GM20000 (cell line): ENCODE results near the gene UBXN6.

Source experiments
- DNase-seq: peaks from one replicate; pipeline ENCODE4 v3.0.0; 2012; ENCODE audit warnings: low spot score
- CTCF ChIP-seq: IDR thresholded peaks from 2 replicates; pipeline ENCODE4 v1.5.1; 2012; ENCODE audit warnings: mild to moderate bottlenecking, control low read depth; ENCODE audit errors: extremely low read depth, missing control alignments

UBXN6 gene

DNA sequence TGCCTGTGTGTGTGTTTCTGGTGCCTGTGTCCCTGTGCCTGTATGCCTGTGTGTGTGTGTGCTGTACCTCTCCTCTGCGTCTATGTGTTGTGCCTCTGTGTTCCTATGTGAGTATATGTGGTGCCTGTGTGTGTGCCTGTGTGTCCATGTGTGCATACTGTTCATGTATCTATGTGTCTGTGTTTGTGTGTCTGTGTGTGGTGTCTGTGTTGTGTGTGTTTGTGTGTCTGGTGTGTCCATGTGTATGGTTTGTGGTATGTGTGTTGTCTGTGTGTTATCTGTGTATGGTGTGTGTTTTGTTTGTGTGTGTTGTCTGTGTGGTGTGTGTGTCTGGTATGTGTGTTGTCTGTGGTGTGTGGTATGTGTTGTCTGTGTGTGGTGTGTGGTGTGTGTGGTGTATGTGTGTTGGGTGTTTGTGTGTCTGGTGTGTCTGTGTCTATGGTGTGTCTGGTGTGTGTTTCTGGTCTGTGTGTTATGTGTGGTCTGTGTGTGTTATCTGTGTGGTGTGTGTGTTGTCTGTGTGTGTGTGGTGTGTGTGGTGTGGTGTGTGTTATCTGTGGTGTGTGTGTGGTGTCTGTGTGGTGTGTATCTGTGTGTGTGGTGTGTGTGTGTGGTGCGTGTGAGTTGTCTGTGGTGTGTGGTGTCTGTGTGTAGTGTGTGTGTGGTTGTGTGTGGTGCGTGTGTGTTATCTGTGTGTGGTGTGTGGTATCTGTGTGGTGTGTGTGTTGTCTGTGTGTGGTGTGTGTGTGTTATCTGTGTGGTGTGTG, 34.9 kb upstream of the UBXN6 start:
- no peak for TF ChIP-seq CTCF
- DNase-seq: no peak

- no peak for TF ChIP-seq CTCF
- no peak for DNase-seq
These were observed 33.9 kb upstream of the UBXN6 start for GRCh38 chr19:4491446-4491845.

DNA sequence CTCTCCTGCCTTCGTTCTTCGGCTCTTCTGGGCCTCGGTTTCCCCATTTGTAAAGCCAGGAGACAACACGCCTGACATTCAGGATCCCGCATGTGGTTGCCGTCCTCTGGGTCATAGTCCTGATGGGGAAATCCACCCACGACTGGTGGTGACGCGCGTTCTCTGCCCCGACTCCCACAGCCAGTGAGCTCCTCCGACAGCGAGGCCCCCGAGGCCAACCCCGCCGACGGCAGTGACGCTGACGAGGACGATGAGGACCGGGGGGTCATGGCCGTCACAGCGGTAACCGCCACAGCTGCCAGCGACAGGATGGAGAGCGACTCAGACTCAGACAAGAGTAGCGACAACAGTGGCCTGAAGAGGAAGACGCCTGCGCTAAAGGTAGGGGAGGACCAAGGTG, 30.9 kb upstream of the UBXN6 start:
- no peak for DNase-seq
- TF ChIP-seq CTCF: no peak

- no peak for DNase-seq
- TF ChIP-seq CTCF: no peak
These were observed 30.0 kb upstream of the UBXN6 start for GRCh38 chr19:4487572-4487971.

DNA sequence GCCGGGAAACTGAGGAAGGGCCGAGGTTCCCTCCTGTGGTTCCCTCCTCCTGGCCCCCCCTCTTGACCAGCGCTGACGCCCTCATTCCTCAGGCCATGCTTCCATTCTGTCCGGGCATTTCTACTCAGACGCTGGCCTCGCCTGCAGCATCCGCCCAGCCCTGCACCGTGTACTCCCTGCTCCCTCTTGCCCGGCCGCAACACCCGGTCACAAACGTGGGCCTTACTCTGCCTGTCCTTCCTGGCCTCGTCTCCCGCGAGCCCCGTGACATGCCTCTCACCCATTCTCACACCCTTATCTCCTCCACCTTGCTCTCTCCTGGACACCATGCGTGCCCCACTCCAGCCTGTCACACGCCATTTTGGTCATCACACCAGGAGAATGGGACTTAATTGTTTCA, 25.8 kb upstream of the UBXN6 start:
- no peak for TF ChIP-seq CTCF
- DNase-seq: no peak

DNA sequence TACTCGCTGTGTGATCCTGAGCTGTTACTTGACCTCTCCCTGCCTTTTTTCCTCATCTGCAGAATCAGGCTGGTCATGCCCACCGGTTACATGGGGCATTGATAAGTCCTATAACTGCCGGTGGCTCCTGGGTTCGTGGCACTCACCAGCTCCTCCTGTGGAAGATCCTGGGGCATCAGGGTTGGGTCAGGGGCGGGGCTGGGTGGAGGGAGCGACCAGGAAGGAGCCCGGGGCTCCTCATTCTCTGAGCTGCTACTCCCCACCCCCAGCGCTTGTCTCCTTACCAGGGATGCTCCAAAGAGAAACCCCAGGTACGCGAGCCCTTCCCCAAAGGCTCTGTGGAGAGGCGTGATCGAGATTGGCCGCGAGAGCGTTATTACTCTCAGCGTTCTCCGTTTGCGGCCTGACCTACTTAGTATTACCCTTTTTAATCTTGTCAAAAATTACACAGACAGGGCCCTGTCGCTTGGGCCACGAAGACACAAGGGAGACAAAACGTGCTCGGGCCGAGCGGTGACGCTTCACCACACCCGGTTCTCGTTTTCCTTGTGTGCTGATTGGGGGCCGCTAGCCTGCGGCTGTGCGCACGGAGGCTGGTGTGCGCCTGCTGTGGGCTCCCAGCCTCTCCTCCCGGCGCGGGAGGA, 25.2 kb upstream of the UBXN6 start:
- DNase-seq: no peak
- no peak for TF ChIP-seq CTCF

- DNase-seq: no peak
- no peak for TF ChIP-seq CTCF
These were observed 19.6 kb upstream of the UBXN6 start for GRCh38 chr19:4477034-4477801.
